Breast epithelium (tissue), 4 donors: ENCODE data around the gene TNFRSF11A. TPM values are rescaled to one million over a fixed set of nuclear protein-coding genes. Genes with fewer than 3 reads are reported as not detected.

Source experiments
- DNase-seq, 2 donors: peaks; one replicate each; pipeline ENCODE4 v3.0.0-alpha.2; 2019; ENCODE audit warnings: low spot score in 2 of 2
- H3K27ac ChIP-seq, 2 donors: fragments of 200-600 bp; sonication (generic) in 1 of 2; one replicate each; pipeline ENCODE4 v1.5.1; 2016 to 2019; ENCODE audit warnings: mild to moderate bottlenecking in 1 of 2
- H3K27me3 ChIP-seq, 2 donors: fragments of 200-600 bp; sonication (generic) in 1 of 2; one replicate each; pipeline versions ENCODE4 v1.5.1 to v1.6.0; 2017 to 2019; ENCODE audit warnings: control low read depth in 1 of 2, mild to moderate bottlenecking in 1 of 2
- H3K36me3 ChIP-seq: fragments of 200-600 bp; one replicate; pipeline ENCODE4 v1.5.1; 2019
- H3K4me1 ChIP-seq, 2 donors: fragments of 200-600 bp; sonication (generic); one replicate each; pipeline ENCODE4 v1.5.1; 2016 to 2019; ENCODE audit warnings: control low read depth in 1 of 2
- H3K4me3 ChIP-seq, 3 donors: fragments of 200-600 bp; sonication (generic); 1 replicate in 2 of 3; 2 replicates in 1 of 3; pipeline ENCODE4 v1.5.1; 2016 to 2019; ENCODE audit warnings: mild to moderate bottlenecking in 3 of 3, moderate library complexity in 2 of 3
- H3K9me3 ChIP-seq, 2 donors: fragments of 200-600 bp; sonication (generic) in 1 of 2; one replicate each; pipeline ENCODE4 v1.5.1; 2016 to 2019; ENCODE audit warnings: control low read depth in 1 of 2
- POLR2A ChIP-seq: fragments of 450-650 bp; IDR thresholded peaks from one replicate; pipeline ENCODE4 v1.6.1; 2016; ENCODE audit warnings: antibody characterized with exemption, mild to moderate bottlenecking, moderate library complexity
- POLR2AphosphoS5 ChIP-seq, 3 donors: sonication (generic); formaldehyde crosslinking; IDR thresholded peaks; one replicate each; pipeline ENCODE4 v1.6.1; 2017; ENCODE audit warnings: antibody characterized with exemption in 3 of 3
- intact Hi-C: fragments of 100-400 bp; cut with DNase I; formaldehyde crosslinking; loops from one replicate; pipeline ENCODE4 v1.15.1; 2023; ENCODE audit warnings: low total_unique reads
- total RNA-seq, 3 donors: library from RNA; depleted of rRNA; stranded (reverse); fragments of >200 nt; gene quantifications; one replicate each; pipeline ENCODE4 v1.1.0, GENCODE V29; 2016
- TF ChIP-seq, protein P1 (sequence below), 3 donors: fragments of 450-650 bp; IDR thresholded peaks; one replicate each; pipeline ENCODE4 v1.5.1; 2016 to 2017; ENCODE audit warnings: antibody characterized with exemption in 3 of 3, mild to moderate bottlenecking in 3 of 3, moderate library complexity in 3 of 3

TNFRSF11A gene
- total RNA-seq, 3 donors from 2014 or later = 4.2 to 6.4 (median 4.6) TPM

DNA sequence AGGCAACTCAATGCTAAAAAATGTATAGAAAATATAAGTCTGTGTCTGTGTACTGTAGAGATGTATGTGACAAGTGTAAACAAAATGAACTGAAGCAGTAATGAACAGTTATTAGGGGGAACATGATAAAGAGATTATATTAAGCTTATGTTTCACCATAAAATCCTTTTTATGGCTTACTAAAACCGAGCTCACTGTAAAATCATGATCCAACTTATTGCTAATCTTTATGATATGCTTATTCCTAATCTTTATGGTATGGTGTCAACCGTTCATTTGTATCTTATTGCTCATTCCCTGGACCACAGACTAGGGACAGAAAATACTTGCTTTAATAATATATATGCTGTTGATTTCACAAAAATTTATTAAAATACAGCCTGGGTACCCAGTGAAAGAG lies 62.1 kb downstream of the TNFRSF11A start:
- no peak overlapping the region for H3K27ac ChIP-seq
- no peak for TF ChIP-seq POLR2A
- TF ChIP-seq, protein P1, sequence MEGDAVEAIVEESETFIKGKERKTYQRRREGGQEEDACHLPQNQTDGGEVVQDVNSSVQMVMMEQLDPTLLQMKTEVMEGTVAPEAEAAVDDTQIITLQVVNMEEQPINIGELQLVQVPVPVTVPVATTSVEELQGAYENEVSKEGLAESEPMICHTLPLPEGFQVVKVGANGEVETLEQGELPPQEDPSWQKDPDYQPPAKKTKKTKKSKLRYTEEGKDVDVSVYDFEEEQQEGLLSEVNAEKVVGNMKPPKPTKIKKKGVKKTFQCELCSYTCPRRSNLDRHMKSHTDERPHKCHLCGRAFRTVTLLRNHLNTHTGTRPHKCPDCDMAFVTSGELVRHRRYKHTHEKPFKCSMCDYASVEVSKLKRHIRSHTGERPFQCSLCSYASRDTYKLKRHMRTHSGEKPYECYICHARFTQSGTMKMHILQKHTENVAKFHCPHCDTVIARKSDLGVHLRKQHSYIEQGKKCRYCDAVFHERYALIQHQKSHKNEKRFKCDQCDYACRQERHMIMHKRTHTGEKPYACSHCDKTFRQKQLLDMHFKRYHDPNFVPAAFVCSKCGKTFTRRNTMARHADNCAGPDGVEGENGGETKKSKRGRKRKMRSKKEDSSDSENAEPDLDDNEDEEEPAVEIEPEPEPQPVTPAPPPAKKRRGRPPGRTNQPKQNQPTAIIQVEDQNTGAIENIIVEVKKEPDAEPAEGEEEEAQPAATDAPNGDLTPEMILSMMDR (IDR thresholded peaks at IDR 0.05) = no peak
- TF ChIP-seq POLR2AphosphoS5 (IDR thresholded peaks at IDR 0.05) = no peak
- DNase-seq = no peak
- no peaks in the 10 kb centered on the region for H3K4me1 ChIP-seq
- H3K4me3 ChIP-seq = no peak overlapping the region
- no peaks in the 10 kb centered on the region for H3K27me3 ChIP-seq
- H3K36me3 ChIP-seq = no peaks in the 10 kb centered on the region
- intact Hi-C loops = no loop called here
- no peaks in the 10 kb centered on the region for H3K9me3 ChIP-seq

DNA sequence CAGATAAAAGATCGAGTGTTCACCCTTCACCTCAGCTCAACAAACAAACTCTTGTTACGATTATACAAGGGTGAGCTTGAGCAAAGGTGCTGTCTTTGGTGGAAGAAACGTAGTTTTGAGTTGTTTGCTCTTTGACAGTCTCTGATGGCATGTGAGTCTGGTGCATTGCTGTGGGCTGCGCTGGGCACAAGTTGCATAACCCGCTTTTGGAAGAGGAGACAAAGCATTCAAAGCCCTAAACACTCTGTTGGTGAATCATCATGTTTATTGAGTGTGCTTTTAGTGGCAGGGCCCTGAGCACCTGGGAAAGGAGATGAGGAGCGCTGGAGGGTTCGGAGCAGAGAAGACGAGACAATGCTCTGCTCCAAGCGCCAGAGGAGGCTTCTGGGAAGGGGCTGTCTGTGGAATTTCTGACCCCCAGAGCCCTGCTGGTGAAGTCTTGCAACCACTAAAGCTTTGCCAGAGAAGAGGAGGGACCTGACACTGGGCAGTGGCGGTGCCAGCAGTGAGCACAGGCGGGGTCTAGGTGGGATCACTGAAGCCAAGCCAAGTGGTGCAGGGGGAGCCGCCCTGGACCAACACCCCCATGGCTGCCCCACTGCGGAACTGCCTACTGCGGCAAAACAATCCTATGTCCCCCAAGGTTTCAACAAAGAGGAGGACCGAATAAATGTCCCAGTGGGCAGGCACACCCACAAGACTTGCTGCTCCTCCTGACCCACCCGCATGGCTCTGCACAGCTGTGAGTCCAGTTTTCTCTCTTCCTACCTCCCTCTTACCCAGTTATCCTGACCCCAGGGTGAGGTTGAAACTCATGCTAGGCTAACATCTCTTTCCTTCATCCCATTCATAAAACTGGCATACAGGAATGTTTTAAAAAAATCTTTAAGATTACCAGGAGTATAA lies 64.0 kb downstream of the TNFRSF11A start:
- Histone ChIP-seq H3K27ac (no peak overlapping the region), H3K9me3 (no peaks in the 10 kb centered on the region), H3K27me3 (no peaks in the 10 kb centered on the region), H3K36me3 (no peaks in the 10 kb centered on the region), H3K4me1 (no peaks in the 10 kb centered on the region), H3K4me3 (no peak overlapping the region)
- intact Hi-C loops = no loop called here
- DNase-seq = no peak
- TF ChIP-seq, protein P1 (IDR thresholded peaks at IDR 0.05) = no peak
- no peak for TF ChIP-seq POLR2AphosphoS5 (IDR thresholded peaks at IDR 0.05)
- no peak for TF ChIP-seq POLR2A

DNA sequence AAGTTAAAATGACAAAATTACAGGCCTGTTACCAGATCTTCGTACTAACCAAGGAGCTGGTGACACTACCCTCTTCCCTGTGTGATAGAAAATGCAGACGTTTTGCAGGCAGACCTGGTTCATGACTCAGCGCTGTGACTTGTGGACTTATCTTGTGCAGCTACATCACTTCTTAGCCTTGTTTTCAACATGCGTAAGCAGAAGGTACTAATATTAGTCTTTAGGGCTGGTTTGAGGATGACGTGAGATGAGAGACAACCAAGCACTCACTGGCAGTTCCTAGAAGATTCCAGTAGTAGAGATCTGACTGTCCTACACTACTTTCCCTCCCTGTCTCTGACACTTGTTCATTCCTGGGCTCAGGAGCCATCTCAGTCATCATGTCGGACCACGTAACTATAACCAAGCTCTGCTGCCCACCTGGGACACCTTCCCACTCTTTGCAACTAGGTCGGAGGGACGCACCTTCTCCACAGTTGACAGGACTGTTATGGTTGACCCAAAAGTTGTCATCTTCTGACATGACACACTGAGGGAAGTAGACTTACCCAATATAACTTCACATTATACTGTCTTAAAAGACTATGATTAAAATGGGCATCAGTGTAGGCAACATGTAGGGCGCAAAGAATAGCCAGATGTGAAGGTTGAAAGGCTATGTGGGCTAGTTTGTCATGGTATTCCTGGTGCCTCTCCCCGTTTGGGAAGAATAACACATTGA lies 64.8 kb downstream of the TNFRSF11A start:
- Histone ChIP-seq H3K36me3 (no peaks in the 10 kb centered on the region), H3K4me3 (no peak overlapping the region), H3K9me3 (no peaks in the 10 kb centered on the region), H3K4me1 (no peaks in the 10 kb centered on the region), H3K27ac (no peak overlapping the region), H3K27me3 (no peaks in the 10 kb centered on the region)
- intact Hi-C loops = no loop called here
- no peak for DNase-seq
- TF ChIP-seq POLR2A (no peak), POLR2AphosphoS5 (IDR thresholded peaks at IDR 0.05) (no peak)
- TF ChIP-seq, protein P1 (IDR thresholded peaks at IDR 0.05) = no peak

DNA sequence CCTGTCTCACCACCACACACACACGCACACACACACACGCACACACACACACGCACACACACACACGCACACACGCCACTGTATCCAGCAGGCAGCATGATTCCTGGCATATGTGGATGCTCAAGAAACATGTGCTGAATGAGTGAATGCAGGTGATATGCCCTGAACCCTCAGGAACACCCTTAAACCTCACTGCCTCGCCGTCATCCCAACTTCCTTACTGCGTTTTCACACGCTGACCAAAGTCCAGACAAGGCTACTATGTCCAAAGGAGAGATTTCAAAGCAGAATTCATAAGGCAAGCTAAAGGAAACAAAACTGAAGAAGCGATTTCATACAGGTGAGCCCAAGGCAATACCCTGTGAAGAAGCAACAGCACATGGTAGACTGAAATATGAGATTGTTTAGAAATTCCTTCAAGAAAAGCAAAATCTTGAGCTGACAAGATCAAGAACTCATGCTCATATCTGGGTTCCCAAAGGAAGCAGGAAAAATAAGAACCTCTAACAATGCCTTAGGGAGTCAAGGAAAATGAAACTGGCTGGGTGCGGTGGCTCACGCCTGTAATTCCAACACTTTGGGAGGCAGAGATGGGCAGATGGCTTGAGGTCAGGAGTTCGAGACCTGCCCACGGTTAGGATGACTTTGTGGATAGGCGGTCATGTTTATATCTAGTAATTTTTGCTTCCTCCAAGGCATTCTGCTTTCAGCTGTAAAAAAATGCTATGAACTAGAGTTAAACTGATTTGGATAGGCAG lies 69.1 kb downstream of the TNFRSF11A start:
- Histone ChIP-seq H3K36me3 (no peaks in the 10 kb centered on the region), H3K9me3 (no peaks in the 10 kb centered on the region), H3K4me1 (no peaks in the 10 kb centered on the region), H3K4me3 (no peak overlapping the region), H3K27ac (no peak overlapping the region), H3K27me3 (no peaks in the 10 kb centered on the region)
- DNase-seq = no peak
- TF ChIP-seq POLR2AphosphoS5 (IDR thresholded peaks at IDR 0.05) (no peak), POLR2A (no peak)
- TF ChIP-seq, protein P1 (IDR thresholded peaks at IDR 0.05) = no peak
- intact Hi-C loops = no loop called here
